Measurements from ENCODE around the gene POLR1E. TPM values are rescaled to one million over a fixed set of nuclear protein-coding genes. Genes with fewer than 3 reads are reported as not detected.

The POLR1E gene
- total and polyA plus RNA-seq, 3 experiments from 2014 or later: 21.4 to 84.6 (median 82.5) TPM

DNA sequence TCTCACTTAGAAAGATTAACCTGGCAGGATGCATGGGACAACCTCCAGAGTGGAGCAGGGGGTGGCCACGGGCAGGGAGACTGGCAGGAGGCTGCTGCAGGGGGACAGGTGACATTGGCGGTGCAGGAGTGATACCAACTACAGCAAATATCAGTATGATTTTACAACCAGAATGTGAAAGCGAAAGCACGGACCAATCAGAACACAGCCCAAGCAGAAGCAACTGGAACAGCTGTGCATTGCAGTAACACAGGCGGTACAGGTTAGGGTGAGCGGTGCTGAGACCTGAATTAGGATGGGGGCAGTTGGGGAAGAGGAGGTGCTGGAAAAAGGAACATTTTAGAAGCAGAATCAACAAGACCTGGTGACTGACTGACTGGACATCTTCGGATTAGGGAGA is 29.3 kb downstream of the POLR1E start:
- ChIA-PET CTCF (no interaction called here), POLR2A (no interaction called here)
- no peaks in the 10 kb centered on the region for H3K9me3 Mint-ChIP-seq
- H3K27ac Mint-ChIP-seq: peak overlapping the region in 3 of 8 donors; percentile 53 to 88 (median 81)
- H3K36me3 ChIP-seq (ENCODE audit: insufficient read depth, low read length): no peaks in the 10 kb centered on the region
- H3K27ac ChIP-seq (ENCODE audit: low read depth, low read length): no peak overlapping the region
- no peaks in the 10 kb centered on the region for H3K4me1 ChIP-seq (ENCODE audit: insufficient read depth, low read length)
- peaks cover 0 to 2% of the 10 kb centered on the region in 2 donors for H3K27me3 Mint-ChIP-seq
- peaks cover 9 to 29% (median 11%) of the 10 kb centered on the region in 3 donors for H3K4me1 Mint-ChIP-seq
- H3K9me3 ChIP-seq (ENCODE audit: low read length): no peaks in the 10 kb centered on the region
- no peaks in the 10 kb centered on the region for H3K27me3 ChIP-seq (ENCODE audit: insufficient read depth, low read length, poor library complexity, severe bottlenecking)
- no peak overlapping the region for H3K4me3 ChIP-seq (ENCODE audit: low read length)
- peaks cover 0 to 3% (median 2%) of the 10 kb centered on the region in 3 donors for H3K36me3 Mint-ChIP-seq
- H3K4me3 Mint-ChIP-seq: no peak overlapping the region
- DNase-seq: no peak

- H3K4me3 ChIP-seq (ENCODE audit: low read length): no peak overlapping the region
- H3K9me3 ChIP-seq (ENCODE audit: low read length): no peaks in the 10 kb centered on the region
- DNase-seq: no peak
- Mint-ChIP-seq H3K36me3 (peaks cover 2 to 5% (median 4%) of the 10 kb centered on the region in 3 donors), H3K4me3 (no peak overlapping the region), H3K27me3 (peaks cover 0 to 2% of the 10 kb centered on the region in 2 donors), H3K9me3 (no peaks in the 10 kb centered on the region), H3K27ac (peak overlapping the region in 3 of 8 donors; percentile 23 to 88 (median 81)), H3K4me1 (peaks cover 9 to 29% (median 11%) of the 10 kb centered on the region in 3 donors)
- no peak overlapping the region for H3K27ac ChIP-seq (ENCODE audit: low read depth, low read length)
- no peaks in the 10 kb centered on the region for H3K4me1 ChIP-seq (ENCODE audit: insufficient read depth, low read length)
- no peaks in the 10 kb centered on the region for H3K27me3 ChIP-seq (ENCODE audit: insufficient read depth, low read length, poor library complexity, severe bottlenecking)
- no peaks in the 10 kb centered on the region for H3K36me3 ChIP-seq (ENCODE audit: insufficient read depth, low read length)
- ChIA-PET CTCF (no interaction called here), POLR2A (no interaction called here)
Measured at GRCh38 chr9:37515620-37516258, 30.0 kb downstream of the POLR1E start.

DNA sequence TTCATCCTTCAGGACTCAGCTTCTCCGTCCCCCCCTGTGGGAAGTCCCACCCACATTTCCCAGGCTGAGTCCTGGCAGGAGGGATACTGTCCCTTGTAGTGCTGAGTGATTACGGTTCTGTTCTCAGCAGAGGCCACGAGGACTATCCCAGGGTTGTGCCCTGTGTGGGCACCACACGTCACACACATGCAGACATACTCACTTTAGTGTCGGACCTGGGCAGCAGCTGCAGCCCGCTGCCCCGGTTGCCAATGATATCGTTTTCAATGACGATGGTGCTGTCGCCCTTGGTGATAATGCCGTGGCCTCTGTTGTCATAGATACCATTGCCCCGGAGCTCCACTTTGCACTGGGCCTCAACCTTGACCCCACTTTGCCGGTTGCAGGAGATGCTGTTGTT is 32.2 kb downstream of the POLR1E start:
- H3K9me3 Mint-ChIP-seq: no peaks in the 10 kb centered on the region
- H3K27me3 Mint-ChIP-seq: no peaks in the 10 kb centered on the region
- ChIA-PET CTCF (no interaction called here), POLR2A (no interaction called here)
- Histone ChIP-seq H3K9me3 (ENCODE audit: low read length) (no peaks in the 10 kb centered on the region), H3K36me3 (ENCODE audit: insufficient read depth, low read length) (no peaks in the 10 kb centered on the region), H3K4me3 (ENCODE audit: low read length) (no peak overlapping the region), H3K27me3 (ENCODE audit: insufficient read depth, low read length, poor library complexity, severe bottlenecking) (no peaks in the 10 kb centered on the region), H3K4me1 (ENCODE audit: insufficient read depth, low read length) (no peaks in the 10 kb centered on the region), H3K27ac (ENCODE audit: low read depth, low read length) (no peak overlapping the region)
- H3K27ac Mint-ChIP-seq: no peak overlapping the region
- H3K4me1 Mint-ChIP-seq: peaks cover under 1 to 15% (median 7%) of the 10 kb centered on the region in 3 donors
- no peak for DNase-seq
- peaks cover 3 to 10% (median 7%) of the 10 kb centered on the region in 3 donors for H3K36me3 Mint-ChIP-seq
- no peak overlapping the region for H3K4me3 Mint-ChIP-seq

DNA sequence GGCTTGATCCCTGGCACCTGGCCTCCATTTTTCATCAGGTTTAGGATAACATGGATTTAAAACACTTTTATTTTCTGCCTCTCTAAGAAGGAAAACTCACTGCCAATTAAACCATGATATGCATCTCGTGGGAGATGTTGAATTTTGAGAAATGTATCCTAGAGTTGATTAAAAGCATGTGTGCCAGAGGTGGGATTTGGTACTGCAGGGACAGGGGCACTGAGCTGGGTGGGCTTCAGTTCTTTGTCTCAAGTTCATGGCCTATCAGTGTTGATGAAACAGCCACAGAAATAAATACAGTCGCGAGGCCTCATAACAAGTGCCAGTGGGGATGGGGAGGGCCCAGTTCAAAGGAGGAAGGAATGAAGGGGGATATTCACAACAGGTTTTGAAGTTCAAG is 34.9 kb downstream of the POLR1E start:
- Mint-ChIP-seq H3K36me3 (peaks cover 3 to 14% (median 11%) of the 10 kb centered on the region in 3 donors), H3K27ac (peak overlapping the region in 1 of 8 donors; percentile 40), H3K27me3 (no peaks in the 10 kb centered on the region), H3K9me3 (no peaks in the 10 kb centered on the region), H3K4me1 (no peaks in the 10 kb centered on the region), H3K4me3 (no peak overlapping the region)
- H3K27ac ChIP-seq (ENCODE audit: low read depth, low read length): no peak overlapping the region
- H3K36me3 ChIP-seq (ENCODE audit: insufficient read depth, low read length): no peaks in the 10 kb centered on the region
- no peaks in the 10 kb centered on the region for H3K27me3 ChIP-seq (ENCODE audit: insufficient read depth, low read length, poor library complexity, severe bottlenecking)
- DNase-seq: no peak
- ChIA-PET POLR2A (no interaction called here), CTCF (interaction anchor here (0.9 kb wide), 1 partner anchor 264 kb away, joined by 3 read pairs; the partner anchor contains the start of gene EXOSC3)
- H3K9me3 ChIP-seq (ENCODE audit: low read length): no peaks in the 10 kb centered on the region
- H3K4me1 ChIP-seq (ENCODE audit: insufficient read depth, low read length): no peaks in the 10 kb centered on the region
- H3K4me3 ChIP-seq (ENCODE audit: low read length): no peak overlapping the region

- Mint-ChIP-seq H3K4me3 (no peak overlapping the region), H3K27me3 (no peaks in the 10 kb centered on the region), H3K27ac (no peak overlapping the region), H3K9me3 (no peaks in the 10 kb centered on the region), H3K4me1 (no peaks in the 10 kb centered on the region), H3K36me3 (peaks cover 3 to 14% (median 11%) of the 10 kb centered on the region in 3 donors)
- Histone ChIP-seq H3K4me3 (ENCODE audit: low read length) (no peak overlapping the region), H3K27ac (ENCODE audit: low read depth, low read length) (no peak overlapping the region), H3K4me1 (ENCODE audit: insufficient read depth, low read length) (no peaks in the 10 kb centered on the region), H3K9me3 (ENCODE audit: low read length) (no peaks in the 10 kb centered on the region), H3K36me3 (ENCODE audit: insufficient read depth, low read length) (no peaks in the 10 kb centered on the region), H3K27me3 (ENCODE audit: insufficient read depth, low read length, poor library complexity, severe bottlenecking) (no peaks in the 10 kb centered on the region)
- DNase-seq: no peak
- CTCF ChIA-PET: no interaction called here
- POLR2A ChIA-PET: no interaction called here
Measured at GRCh38 chr9:37521111-37521510, 35.4 kb downstream of the POLR1E start.

- Histone ChIP-seq H3K27me3 (ENCODE audit: insufficient read depth, low read length, poor library complexity, severe bottlenecking) (no peaks in the 10 kb centered on the region), H3K27ac (ENCODE audit: low read depth, low read length) (no peak overlapping the region), H3K4me1 (ENCODE audit: insufficient read depth, low read length) (no peaks in the 10 kb centered on the region), H3K9me3 (ENCODE audit: low read length) (no peaks in the 10 kb centered on the region), H3K4me3 (ENCODE audit: low read length) (no peak overlapping the region), H3K36me3 (ENCODE audit: insufficient read depth, low read length) (no peaks in the 10 kb centered on the region)
- Mint-ChIP-seq H3K9me3 (no peaks in the 10 kb centered on the region), H3K27me3 (no peaks in the 10 kb centered on the region), H3K27ac (peak overlapping the region in 1 of 8 donors; percentile 38), H3K4me1 (no peaks in the 10 kb centered on the region), H3K4me3 (no peak overlapping the region), H3K36me3 (peaks cover 3 to 14% (median 11%) of the 10 kb centered on the region in 3 donors)
- ChIA-PET CTCF (no interaction called here), POLR2A (no interaction called here)
- DNase-seq: no peak
Measured at GRCh38 chr9:37522971-37523370, 37.2 kb downstream of the POLR1E start.

DNA sequence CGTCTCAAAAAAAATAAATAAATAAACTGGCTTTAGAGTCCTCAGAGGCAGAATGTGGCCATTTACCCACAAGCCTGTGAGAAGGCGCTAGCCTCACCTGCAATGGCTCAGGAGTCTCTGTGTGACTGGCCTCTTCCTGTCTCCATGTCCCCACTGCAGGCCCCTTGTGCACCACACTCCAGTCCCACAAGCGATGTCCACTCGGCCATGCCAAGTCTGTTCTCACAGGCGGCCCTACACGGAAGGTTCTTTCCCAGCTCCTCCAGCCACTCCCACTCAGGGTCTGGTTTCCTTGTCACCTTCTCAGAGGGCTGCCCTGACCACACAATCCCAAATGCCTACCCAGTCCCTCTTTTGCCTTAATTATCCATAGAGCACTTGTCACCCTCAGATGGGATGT is 38.2 kb downstream of the POLR1E start:
- CTCF ChIA-PET: no interaction called here
- Histone ChIP-seq H3K9me3 (ENCODE audit: low read length) (no peaks in the 10 kb centered on the region), H3K4me3 (ENCODE audit: low read length) (no peak overlapping the region), H3K4me1 (ENCODE audit: insufficient read depth, low read length) (no peaks in the 10 kb centered on the region), H3K27me3 (ENCODE audit: insufficient read depth, low read length, poor library complexity, severe bottlenecking) (no peaks in the 10 kb centered on the region), H3K27ac (ENCODE audit: low read depth, low read length) (no peak overlapping the region), H3K36me3 (ENCODE audit: insufficient read depth, low read length) (no peaks in the 10 kb centered on the region)
- no peaks in the 10 kb centered on the region for H3K9me3 Mint-ChIP-seq
- H3K4me3 Mint-ChIP-seq: no peak overlapping the region
- no peaks in the 10 kb centered on the region for H3K27me3 Mint-ChIP-seq
- POLR2A ChIA-PET: no interaction called here
- H3K27ac Mint-ChIP-seq: peak overlapping the region in 2 of 8 donors; percentile 19 to 61
- peaks cover 7 to 9% (median 9%) of the 10 kb centered on the region in 3 donors for H3K4me1 Mint-ChIP-seq
- H3K36me3 Mint-ChIP-seq: peaks cover 3 to 14% (median 11%) of the 10 kb centered on the region in 3 donors
- no peak for DNase-seq

DNA sequence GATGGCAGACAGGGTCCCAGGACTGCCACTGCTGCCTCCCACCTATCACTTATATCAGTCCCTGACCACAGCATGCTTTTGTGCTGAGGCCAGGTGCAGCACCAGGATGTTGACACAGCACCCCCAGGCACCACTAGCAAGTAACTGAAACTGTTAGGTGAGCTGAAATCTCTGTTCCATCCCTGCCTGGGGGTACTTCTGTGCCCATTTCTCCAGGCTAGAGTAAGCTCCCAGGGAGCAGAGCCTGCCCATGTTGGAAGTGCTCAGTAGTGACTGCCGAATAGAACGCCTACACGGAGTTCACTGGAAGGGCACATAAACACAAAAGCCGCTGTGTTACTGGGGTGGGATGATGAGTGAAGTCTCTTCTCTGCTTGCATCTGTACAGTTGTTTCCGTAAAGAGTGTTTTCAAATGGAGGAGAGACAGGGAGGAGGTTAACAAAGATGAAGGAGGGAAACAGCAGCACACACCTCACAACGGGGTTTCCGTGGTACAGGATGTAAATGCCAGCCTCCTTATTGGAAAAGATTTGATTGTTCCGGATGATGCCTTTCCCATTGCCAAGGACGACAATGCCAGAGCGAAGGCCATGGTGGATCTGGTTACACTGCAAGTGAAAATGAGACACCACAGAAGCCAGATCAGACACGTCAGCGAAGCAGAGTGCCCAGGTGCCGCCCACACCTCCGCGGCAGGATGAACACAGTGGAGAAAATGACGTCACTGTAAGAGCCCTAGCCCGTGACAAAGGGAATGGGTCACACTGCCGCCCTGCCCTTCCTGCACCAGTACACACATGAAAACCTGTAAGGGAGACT is 43.1 kb downstream of the POLR1E start:
- H3K27ac Mint-ChIP-seq: peak overlapping the region; percentile 91 to 97 (median 96)
- Histone ChIP-seq H3K4me3 (ENCODE audit: low read length) (no peak overlapping the region), H3K9me3 (ENCODE audit: low read length) (no peaks in the 10 kb centered on the region), H3K27me3 (ENCODE audit: insufficient read depth, low read length, poor library complexity, severe bottlenecking) (no peaks in the 10 kb centered on the region), H3K4me1 (ENCODE audit: insufficient read depth, low read length) (no peaks in the 10 kb centered on the region), H3K36me3 (ENCODE audit: insufficient read depth, low read length) (no peaks in the 10 kb centered on the region), H3K27ac (ENCODE audit: low read depth, low read length) (peak overlapping the region; percentile 53)
- no peaks in the 10 kb centered on the region for H3K27me3 Mint-ChIP-seq
- ChIA-PET POLR2A (no interaction called here), CTCF (interaction anchor here (1.0 kb wide), 1 partner anchor 20 kb away, joined by 4 read pairs; no protein-coding TSS in a partner anchor)
- DNase-seq: peak; percentile 21 to 82 (median 64)
- H3K9me3 Mint-ChIP-seq: no peaks in the 10 kb centered on the region
- H3K4me1 Mint-ChIP-seq: peaks cover 23 to 27% (median 25%) of the 10 kb centered on the region in 3 donors
- peak overlapping the region; percentile 76 to 82 (median 80) for H3K4me3 Mint-ChIP-seq
- H3K36me3 Mint-ChIP-seq: peaks cover 0 to 6% (median under 1%) of the 10 kb centered on the region in 3 donors
